HCT116 (cell line): ENCODE measurements around the gene AUTS2. TPM values are rescaled to one million over a fixed set of nuclear protein-coding genes. Genes with fewer than 3 reads are reported as not detected.

Experiments
- ATAC-seq: fragments of 200-7000 bp; cut with Tn5 transposase; 2 replicates; pipeline ENCODE4 v1.9.1; 2020; ENCODE audit warnings: mild to moderate bottlenecking, moderate library complexity
- BruUV-seq: library from RNA; stranded (reverse); fragments of 400-500 nt; replicated peaks from 2 replicates; lab custom pipeline; 2021; lab: Mats Ljungman, UMichigan
- CTCF ChIA-PET: fragments of 300-600 bp; sonication (Branson Sonifier 250); formaldehyde crosslinking; loops from one replicate; lab custom pipeline; 2021; ENCODE audit warnings: antibody characterized with exemption; lab: Charles Lee
- POLR2A ChIA-PET: fragments of 300-600, 350-600 bp; sonication (Branson Sonifier 250); formaldehyde crosslinking; loops from one replicate; lab custom pipeline; 2021; ENCODE audit warnings: antibody characterized with exemption; lab: Charles Lee
- RAD21 ChIA-PET, 2 experiments: fragments of 300-600 bp; sonication (Branson Sonifier 250); formaldehyde crosslinking; loops; one replicate each; lab custom pipeline; 2023; ENCODE audit warnings: low total read pairs in 2 of 2; ENCODE audit not compliant: uncharacterized antibody in 2 of 2, unreplicated experiment in 2 of 2, low non-redundant PET in 1 of 2; lab: Charles Lee
- DNase-seq: peaks from one replicate; pipeline ENCODE4 v3.0.0-alpha.2; 2010; ENCODE audit warnings: low read depth, low spot score
- H2AFZ ChIP-seq: fragments of 200-600 bp; shearing (Covaris generic), sonication (generic); 2 replicates; pipeline ENCODE4 v1.6.1; 2017; ENCODE audit warnings: low read depth, mixed run types, mixed read lengths, antibody characterized with exemption, low read length; ENCODE audit not compliant: poor library complexity, severe bottlenecking
- H3K27ac ChIP-seq: 2 replicates; pipeline ENCODE4 v1.5.1; 2012; ENCODE audit warnings: low read depth, low read length
- H3K27me3 ChIP-seq: fragments of 200-600 bp; sonication (generic); 2 replicates; pipeline ENCODE4 v1.6.1; 2016; ENCODE audit warnings: mixed run types, low read length, mixed read lengths; ENCODE audit not compliant: insufficient read depth
- H3K36me3 ChIP-seq, 2 experiments: fragments of 200-500 bp in 1 of 2; fragments of 200-600 bp in 1 of 2; sonication (Bioruptor generic) in 1 of 2; sonication (generic) in 1 of 2; 2 replicates each; pipeline versions ENCODE4 v1.5.1 to v1.6.1; 2014 to 2016; ENCODE audit warnings: low read length in 2 of 2, inconsistent platforms in 1 of 2, mixed read lengths in 1 of 2, mixed run types in 1 of 2; ENCODE audit not compliant: insufficient read depth in 2 of 2, control insufficient read depth in 1 of 2
- H3K4me1 ChIP-seq, 2 experiments: fragments of 200-600 bp in 1 of 2; sonication (generic) in 1 of 2; 2 replicates each; pipeline versions ENCODE4 v1.5.1 to v1.6.1; 2012 to 2017; ENCODE audit warnings: low read length in 2 of 2, inconsistent platforms in 1 of 2, mild to moderate bottlenecking in 1 of 2, mixed read lengths in 1 of 2, mixed run types in 1 of 2, moderate library complexity in 1 of 2; ENCODE audit not compliant: insufficient read depth in 2 of 2, control insufficient read depth in 1 of 2
- H3K4me2 ChIP-seq: fragments of 200-600 bp; sonication (generic); 2 replicates; pipeline ENCODE4 v1.6.1; 2017; ENCODE audit warnings: mixed run types, low read length, mixed read lengths
- H3K4me3 ChIP-seq, 2 experiments: fragments of 200-600 bp in 1 of 2; sonication (generic) in 1 of 2; replicated peaks in 1 of 2; 2 replicates each; pipeline ENCODE4 v1.5.1; 2011 to 2016; ENCODE audit warnings: low read length in 2 of 2, control low read depth in 1 of 2, low read depth in 1 of 2, mild to moderate bottlenecking in 1 of 2, mixed read lengths in 1 of 2, mixed run types in 1 of 2
- H3K79me2 ChIP-seq: fragments of 200-600 bp; sonication (generic); 2 replicates; pipeline ENCODE4 v1.6.1; 2017; ENCODE audit warnings: mild to moderate bottlenecking, mixed run types, low read length, moderate library complexity, mixed read lengths; ENCODE audit not compliant: insufficient read depth
- H3K9ac ChIP-seq: fragments of 200-600 bp; sonication (generic); 2 replicates; pipeline ENCODE4 v1.6.1; 2016; ENCODE audit warnings: low read length, mixed read lengths
- H3K9me2 ChIP-seq: fragments of 200-600 bp; sonication (generic), shearing (Covaris generic); 2 replicates; pipeline ENCODE4 v1.6.1; 2017; ENCODE audit warnings: mixed run types, mild to moderate bottlenecking, moderate library complexity; ENCODE audit not compliant: insufficient read depth
- H3K9me3 ChIP-seq, 2 experiments: fragments of 200-500 bp in 1 of 2; fragments of 200-600 bp in 1 of 2; sonication (Bioruptor generic) in 1 of 2; sonication (generic) in 1 of 2; 2 replicates each; pipeline ENCODE4 v1.6.1; 2014 to 2017; ENCODE audit warnings: low read length in 2 of 2, mixed read lengths in 2 of 2, inconsistent platforms in 1 of 2, low read depth in 1 of 2, mild to moderate bottlenecking in 1 of 2, mixed run types in 1 of 2, moderate library complexity in 1 of 2; ENCODE audit not compliant: control insufficient read depth in 1 of 2, insufficient read depth in 1 of 2
- H4K20me1 ChIP-seq: fragments of 200-600 bp; sonication (generic), shearing (Covaris generic); 2 replicates; pipeline ENCODE4 v1.6.1; 2017; ENCODE audit warnings: mixed run types, mild to moderate bottlenecking, moderate library complexity; ENCODE audit not compliant: insufficient read depth
- CBX3 ChIP-seq: IDR thresholded peaks from 2 replicates; pipeline ENCODE4 v1.6.1; 2012; ENCODE audit warnings: low read depth
- CEBPB ChIP-seq: IDR thresholded peaks from 2 replicates; pipeline ENCODE4 v1.6.1; 2012; ENCODE audit warnings: low read depth
- EGR1 ChIP-seq: IDR thresholded peaks from 2 replicates; pipeline ENCODE4 v1.6.1; 2012; ENCODE audit warnings: low read depth
- ELF1 ChIP-seq: IDR thresholded peaks from 2 replicates; pipeline ENCODE4 v1.6.1; 2012; ENCODE audit warnings: low read depth, borderline replicate concordance
- EZH2 ChIP-seq: fragments of 200-600 bp; sonication (generic); IDR thresholded peaks from 2 replicates; pipeline ENCODE4 v1.6.1; 2017; ENCODE audit warnings: antibody characterized with exemption, mixed run types
- EZH2phosphoT487 ChIP-seq: fragments of 200-600 bp; IDR thresholded peaks from 2 replicates; pipeline ENCODE4 v1.6.1; 2018; ENCODE audit warnings: antibody characterized with exemption, borderline replicate concordance
- SIN3A ChIP-seq: IDR thresholded peaks from 2 replicates; pipeline ENCODE4 v1.6.1; 2012; ENCODE audit warnings: low read depth
- SP1 ChIP-seq: IDR thresholded peaks from 2 replicates; pipeline ENCODE4 v1.6.1; 2012; ENCODE audit warnings: low read depth
- ZNF274 ChIP-seq: fragments of 200-500 bp; sonication (Bioruptor generic); IDR thresholded peaks from 2 replicates; pipeline ENCODE4 v1.6.1; 2014; ENCODE audit warnings: mild to moderate bottlenecking, low read depth, low read length, inconsistent platforms
- intact Hi-C: fragments of 100-400 bp; cut with micrococcal nuclease; formaldehyde crosslinking; loops from 2 replicates; pipeline ENCODE4 v1.10.0; 2022
- total RNA-seq: library from RNA; stranded (reverse); gene quantifications from one replicate; pipeline ENCODE4 v1.2.1, GENCODE V29; 2021; ENCODE audit not compliant: unreplicated experiment
- TF ChIP-seq, protein P1 (sequence below): IDR thresholded peaks from 2 replicates; pipeline ENCODE4 v1.6.1; 2012
- TF ChIP-seq, protein P2 (sequence below), 3 experiments: fragments of 200-600 bp in 1 of 3; sonication (generic) in 1 of 3; IDR thresholded peaks in 2 of 3; conservative IDR thresholded peaks in 1 of 3; 2 replicates each; pipeline ENCODE4 v1.5.1; 2012 to 2017; ENCODE audit warnings: low read depth in 2 of 3, low read length in 2 of 3, antibody characterized with exemption in 1 of 3, borderline replicate concordance in 1 of 3, control low read depth in 1 of 3, mild to moderate bottlenecking in 1 of 3, mixed read lengths in 1 of 3, mixed run types in 1 of 3, moderate library complexity in 1 of 3; ENCODE audit not compliant: insufficient read depth in 1 of 3

AUTS2 gene
- total RNA-seq, 1 experiment from 2014 or later = 0.93 TPM

DNA sequence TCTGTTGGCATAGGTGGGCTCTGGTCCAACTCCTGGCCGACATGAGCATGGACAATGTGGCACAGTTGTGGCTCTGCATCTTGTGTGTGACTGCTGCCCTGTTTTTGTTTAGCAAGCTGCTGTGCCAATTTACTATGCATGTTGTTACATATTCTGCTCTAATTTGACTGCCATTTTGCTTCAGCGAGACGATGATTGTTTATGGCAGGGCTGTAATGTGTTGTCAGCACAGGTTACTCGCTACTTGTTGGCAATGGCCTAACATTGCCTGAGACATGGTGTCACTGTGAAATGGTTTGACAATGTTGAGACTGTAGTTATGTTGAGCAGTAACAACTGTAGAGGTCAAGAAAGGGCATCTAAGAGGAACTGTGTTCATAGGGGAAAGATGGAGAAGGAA lies 659.6 kb downstream of the AUTS2 start:
- Histone ChIP-seq H3K36me3 (no peaks in the 10 kb centered on the region), H3K9ac (no peak overlapping the region), H3K27ac (no peak overlapping the region), H3K4me1 (no peaks in the 10 kb centered on the region), H3K9me2 (no peaks in the 10 kb centered on the region), H3K27me3 (no peaks in the 10 kb centered on the region), H3K4me3 (no peak overlapping the region), H4K20me1 (no peaks in the 10 kb centered on the region), H3K79me2 (no peaks in the 10 kb centered on the region), H3K9me3 (peaks cover 4 to 19% of the 10 kb centered on the region in 2 experiments; a peak in 2 of 4 replicates), H3K4me2 (no peak overlapping the region), H2AFZ (no peak overlapping the region)
- DNase-seq (no peak), ATAC-seq (no peak)
- RAD21 ChIA-PET = no interaction called here
- BruUV-seq = no TSS peak
- CTCF ChIA-PET = no interaction called here
- POLR2A ChIA-PET = no interaction called here
- TF ChIP-seq ZNF274 (no peak), EGR1 (no peak), CEBPB (no peak), EZH2 (no peak), CBX3 (no peak), ELF1 (no peak), SP1 (no peak)
- TF ChIP-seq, protein P1, sequence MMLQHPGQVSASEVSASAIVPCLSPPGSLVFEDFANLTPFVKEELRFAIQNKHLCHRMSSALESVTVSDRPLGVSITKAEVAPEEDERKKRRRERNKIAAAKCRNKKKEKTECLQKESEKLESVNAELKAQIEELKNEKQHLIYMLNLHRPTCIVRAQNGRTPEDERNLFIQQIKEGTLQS = no peak
- intact Hi-C loops = no loop called here

DNA sequence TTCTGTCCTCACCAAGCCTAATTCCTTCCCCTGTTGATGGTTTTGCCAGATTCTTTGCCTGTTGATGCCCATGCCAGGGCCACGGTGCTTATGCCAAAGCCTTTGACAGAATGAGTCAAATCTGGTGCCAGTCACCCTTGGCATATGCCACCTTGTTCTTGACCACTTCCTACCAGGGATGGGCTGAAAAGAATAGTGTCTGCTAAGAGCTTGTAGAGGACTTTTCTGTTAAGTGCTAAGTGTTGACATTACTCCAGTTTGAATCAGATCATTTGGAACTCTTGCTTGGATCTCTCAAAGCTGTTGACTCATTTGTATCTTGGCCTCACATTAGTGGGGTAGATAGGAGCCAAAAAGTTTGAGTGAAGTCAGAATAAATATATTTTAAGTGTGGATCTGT lies 661.2 kb downstream of the AUTS2 start:
- RAD21 ChIA-PET = no interaction called here
- CTCF ChIA-PET = no interaction called here
- H2AFZ ChIP-seq = no peak overlapping the region
- no peaks in the 10 kb centered on the region for H3K36me3 ChIP-seq
- no peak for TF ChIP-seq SIN3A
- TF ChIP-seq EZH2phosphoT487 = no peak
- TF ChIP-seq, protein P2, sequence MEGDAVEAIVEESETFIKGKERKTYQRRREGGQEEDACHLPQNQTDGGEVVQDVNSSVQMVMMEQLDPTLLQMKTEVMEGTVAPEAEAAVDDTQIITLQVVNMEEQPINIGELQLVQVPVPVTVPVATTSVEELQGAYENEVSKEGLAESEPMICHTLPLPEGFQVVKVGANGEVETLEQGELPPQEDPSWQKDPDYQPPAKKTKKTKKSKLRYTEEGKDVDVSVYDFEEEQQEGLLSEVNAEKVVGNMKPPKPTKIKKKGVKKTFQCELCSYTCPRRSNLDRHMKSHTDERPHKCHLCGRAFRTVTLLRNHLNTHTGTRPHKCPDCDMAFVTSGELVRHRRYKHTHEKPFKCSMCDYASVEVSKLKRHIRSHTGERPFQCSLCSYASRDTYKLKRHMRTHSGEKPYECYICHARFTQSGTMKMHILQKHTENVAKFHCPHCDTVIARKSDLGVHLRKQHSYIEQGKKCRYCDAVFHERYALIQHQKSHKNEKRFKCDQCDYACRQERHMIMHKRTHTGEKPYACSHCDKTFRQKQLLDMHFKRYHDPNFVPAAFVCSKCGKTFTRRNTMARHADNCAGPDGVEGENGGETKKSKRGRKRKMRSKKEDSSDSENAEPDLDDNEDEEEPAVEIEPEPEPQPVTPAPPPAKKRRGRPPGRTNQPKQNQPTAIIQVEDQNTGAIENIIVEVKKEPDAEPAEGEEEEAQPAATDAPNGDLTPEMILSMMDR (IDR thresholded peaks at IDR 0.05 in 2 of 3, conservative IDR thresholded peaks at IDR 0.05 in 1 of 3; ENCODE audit: borderline replicate concordance in 1 of 3, insufficient read depth in 1 of 3, low read depth in 2 of 3, low read length in 2 of 3) = no peak
- TF ChIP-seq, all 23 proteins: peak for 0
- no TSS peak for BruUV-seq
- POLR2A ChIA-PET = no interaction called here
- Histone ChIP-seq H3K4me3 (no peak overlapping the region), H3K9ac (no peak overlapping the region), H3K4me1 (no peaks in the 10 kb centered on the region), H3K9me3 (peaks cover 3 to 13% of the 10 kb centered on the region in 2 experiments; a peak in 2 of 4 replicates), H3K79me2 (no peaks in the 10 kb centered on the region), H4K20me1 (no peaks in the 10 kb centered on the region), H3K27ac (no peak overlapping the region), H3K27me3 (no peaks in the 10 kb centered on the region), H3K9me2 (no peaks in the 10 kb centered on the region), H3K4me2 (no peak overlapping the region)
- intact Hi-C loops = no loop called here
- DNase-seq (no peak), ATAC-seq (no peak)
